GM12891 (cell line): ENCODE data around the gene EPB41L3.

Source experiments
- POLR2A ChIP-seq: IDR thresholded peaks from 2 replicates; pipeline ENCODE4 v1.6.1; 2011; ENCODE audit warnings: low read depth, low read length, control low read depth
- POLR2AphosphoS5 ChIP-seq: IDR thresholded peaks from 2 replicates; pipeline ENCODE4 v1.6.1; 2011; ENCODE audit warnings: low read depth, low read length, control low read depth
- POU2F2 ChIP-seq: IDR thresholded peaks from 2 replicates; pipeline ENCODE4 v1.6.1; 2011; ENCODE audit warnings: low read depth, mild to moderate bottlenecking, control low read depth, low read length, moderate library complexity
- TAF1 ChIP-seq: IDR thresholded peaks from 2 replicates; pipeline ENCODE4 v1.6.1; 2011; ENCODE audit warnings: low read depth, low read length, control low read depth

DNA sequence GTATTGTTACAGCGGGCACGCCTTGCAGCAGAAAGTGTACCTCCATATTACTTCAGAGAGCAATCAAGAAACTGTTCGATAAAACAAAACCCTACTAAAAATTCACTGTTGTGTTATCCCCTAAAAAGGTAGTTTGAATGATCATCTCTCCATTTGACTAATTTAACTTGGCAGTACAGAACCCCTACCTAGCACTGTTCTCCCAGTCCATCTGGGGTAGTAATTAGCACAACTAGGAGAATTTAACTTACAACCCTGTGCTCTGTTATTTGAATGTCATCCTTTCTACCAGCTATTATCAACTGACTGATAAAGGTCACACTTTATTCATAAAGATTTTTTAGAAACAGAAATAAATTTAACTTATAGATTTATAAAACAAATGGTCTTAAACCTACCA, 121.2 kb downstream of the EPB41L3 start:
- TF ChIP-seq POLR2A = no peak
- no peak for TF ChIP-seq TAF1
- TF ChIP-seq POLR2AphosphoS5 = no peak
- no peak for TF ChIP-seq POU2F2
